ENCODE measurements around the gene GFY.

Gene GFY, protein sequence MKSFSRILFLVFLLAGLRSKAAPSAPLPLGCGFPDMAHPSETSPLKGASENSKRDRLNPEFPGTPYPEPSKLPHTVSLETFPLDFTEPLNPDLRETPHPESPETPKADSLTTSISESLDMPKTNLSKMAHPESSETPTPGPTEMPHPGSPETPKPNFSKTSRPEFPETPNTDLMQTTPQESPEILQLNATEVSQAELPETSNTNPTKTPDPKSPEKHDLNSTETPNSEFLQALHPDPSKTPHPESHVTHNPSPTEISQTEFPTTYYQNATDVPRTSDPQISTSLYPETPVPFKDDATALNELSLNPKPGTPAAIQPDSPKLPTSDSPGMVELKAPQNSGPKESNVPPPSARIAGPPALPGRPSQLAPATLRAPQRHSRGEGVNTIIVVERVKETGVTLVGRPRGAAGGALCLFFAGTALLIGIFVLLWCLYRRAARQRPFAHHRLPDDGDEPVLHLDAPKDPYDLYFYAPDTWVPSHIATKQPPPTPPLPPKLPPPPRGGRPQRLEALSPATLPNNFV

DNA sequence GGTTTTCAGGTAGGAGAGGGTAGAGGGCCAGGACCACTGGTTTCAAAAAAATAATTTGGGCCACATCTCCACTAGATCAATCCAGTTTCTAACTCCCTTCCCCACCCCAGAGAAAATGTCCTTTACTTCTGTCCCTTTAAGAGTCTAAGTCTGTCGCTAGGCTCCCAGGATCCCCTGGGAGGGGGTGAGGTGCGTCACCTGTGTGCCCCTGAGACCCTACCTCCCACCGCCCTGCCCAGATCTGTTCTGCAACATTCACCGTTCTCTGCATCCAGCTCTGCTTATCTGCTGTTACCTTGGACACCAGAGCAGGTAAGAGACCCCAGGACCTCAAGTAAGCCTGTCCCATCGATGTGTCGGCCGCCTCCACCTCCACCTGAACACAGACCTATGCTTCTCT, at the start of gene GFY:
Gene GFY (plus strand): TSS at position 211 of the 400 bp plus-strand sequence. CDS start 1,043 bp downstream, outside the sequence.
- DNase-seq: no peak

DNA sequence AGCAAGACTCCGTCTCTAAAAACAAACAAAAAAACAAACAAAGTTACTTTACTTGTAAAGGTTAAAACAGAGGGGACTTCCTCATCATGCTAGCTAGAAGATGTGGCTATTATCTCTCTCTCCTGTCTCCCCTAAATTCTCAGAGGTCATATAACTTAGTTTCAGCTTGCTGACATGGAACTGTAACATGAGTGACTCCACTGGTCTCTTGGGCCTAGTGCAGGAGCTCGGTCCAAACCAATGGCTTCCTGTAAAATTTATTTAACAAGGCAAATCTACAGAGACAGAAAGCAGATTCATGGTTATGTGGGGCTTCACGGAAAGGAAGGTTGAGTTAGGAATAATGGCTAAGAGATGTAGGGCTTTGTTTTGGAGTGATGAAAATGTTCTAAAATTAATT, 46.7 kb upstream of the GFY start:
- no peak for DNase-seq

DNA sequence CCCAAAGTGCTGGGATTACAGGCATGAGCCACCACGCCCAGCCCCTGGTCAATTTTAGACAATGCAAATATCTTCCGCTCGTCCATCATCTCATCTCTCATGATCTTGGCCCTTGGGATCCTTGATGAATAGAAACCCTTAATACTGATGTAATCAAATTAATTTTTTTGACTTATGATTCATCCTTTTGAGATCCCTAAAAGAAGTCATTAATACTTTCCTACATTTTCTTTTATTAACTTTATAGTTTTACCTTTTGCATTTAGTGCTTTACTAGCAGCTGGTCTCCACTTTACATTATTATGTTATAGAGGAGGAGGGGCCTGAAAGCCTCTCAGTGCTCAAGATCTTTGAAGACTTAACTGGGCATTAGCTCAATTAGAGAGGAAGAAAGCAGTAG, 44.8 kb upstream of the GFY start:
- DNase-seq: no peak

DNA sequence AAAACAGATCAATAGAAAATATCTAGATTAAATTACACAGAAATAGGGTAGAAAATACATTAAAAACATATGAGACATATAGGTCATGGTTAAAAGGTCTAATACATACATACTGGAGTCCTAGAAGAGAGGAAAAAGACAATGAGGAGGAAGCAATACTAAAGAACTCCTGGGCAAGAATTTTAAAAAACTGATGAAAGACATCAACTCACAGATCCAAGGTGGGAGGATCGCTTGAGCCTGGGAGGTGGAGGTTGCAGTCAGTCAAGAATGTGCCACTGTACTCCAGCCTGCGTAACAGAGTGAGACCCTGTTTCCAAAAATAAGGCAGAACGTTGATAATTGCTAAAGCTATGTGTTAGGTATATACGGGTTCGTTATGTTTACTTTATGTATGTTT, 42.5 kb upstream of the GFY start:
- no peak for DNase-seq

DNA sequence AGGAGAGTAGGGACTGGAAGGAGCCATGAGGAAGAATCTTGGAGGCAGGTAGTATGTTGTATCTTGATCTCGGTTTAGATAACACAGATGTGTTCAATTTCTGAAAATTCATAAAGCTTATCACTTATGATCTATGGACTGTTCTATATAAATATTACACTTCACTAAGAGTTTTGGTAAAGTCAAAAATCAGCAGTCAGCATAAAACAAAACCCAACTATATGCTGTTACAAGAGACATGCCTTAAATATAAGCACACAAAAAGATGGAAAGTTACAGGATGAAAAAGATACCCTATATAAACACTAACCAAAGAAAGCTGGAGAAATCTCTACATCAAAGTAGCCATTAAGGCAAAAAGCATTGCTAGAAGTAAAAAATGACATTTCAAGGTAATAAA, 41.6 kb upstream of the GFY start:
- no peak for DNase-seq

DNA sequence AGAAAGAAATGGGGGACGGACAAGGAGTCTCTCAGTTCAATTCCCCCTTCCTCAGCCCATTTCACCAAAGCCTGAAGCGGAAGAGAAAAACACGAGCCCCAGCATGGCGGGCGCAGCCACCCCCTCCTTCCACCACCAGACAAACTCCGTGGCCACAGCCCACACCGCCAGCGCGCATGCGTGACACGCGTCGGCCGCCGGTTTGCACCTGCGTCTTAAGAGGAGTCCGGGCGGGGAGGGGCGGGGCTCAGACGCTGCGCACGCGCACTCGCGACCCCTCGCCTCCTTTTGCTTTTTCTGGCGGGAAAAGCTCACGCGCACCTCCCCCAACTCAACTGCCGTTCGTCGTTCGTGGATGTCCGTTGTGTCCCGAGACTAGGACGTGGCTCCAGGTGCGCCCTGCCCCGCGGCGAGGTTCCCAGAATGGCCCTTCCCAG, 37.2 kb upstream of the GFY start, which contains the start of gene KASH5:
Gene KASH5 (plus strand): TSS at position 314 of the 437 bp plus-strand sequence. CDS start 2,635 bp downstream, outside the sequence.
- peak; percentile 80 for DNase-seq

DNA sequence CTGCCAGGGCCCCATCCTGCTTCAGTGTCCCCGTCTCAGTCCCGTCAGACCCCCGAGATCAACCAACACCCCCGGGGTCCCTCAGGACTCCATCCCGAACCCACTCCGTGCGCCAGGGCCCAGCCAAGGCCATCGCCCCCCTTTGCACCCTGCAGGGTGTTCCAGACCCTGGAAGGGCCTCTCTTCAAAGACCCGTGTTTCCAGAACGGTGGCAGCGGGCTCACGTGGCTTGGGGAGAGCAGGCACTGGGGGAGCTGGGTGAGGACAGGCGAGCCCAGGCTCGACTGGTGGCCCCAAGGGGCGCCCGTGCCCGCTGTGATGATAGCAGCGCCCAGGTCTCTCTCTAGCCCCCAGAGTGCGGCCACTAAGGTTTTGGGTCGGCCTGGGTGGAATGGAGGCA, 35.8 kb upstream of the GFY start:
- no peak for DNase-seq

DNA sequence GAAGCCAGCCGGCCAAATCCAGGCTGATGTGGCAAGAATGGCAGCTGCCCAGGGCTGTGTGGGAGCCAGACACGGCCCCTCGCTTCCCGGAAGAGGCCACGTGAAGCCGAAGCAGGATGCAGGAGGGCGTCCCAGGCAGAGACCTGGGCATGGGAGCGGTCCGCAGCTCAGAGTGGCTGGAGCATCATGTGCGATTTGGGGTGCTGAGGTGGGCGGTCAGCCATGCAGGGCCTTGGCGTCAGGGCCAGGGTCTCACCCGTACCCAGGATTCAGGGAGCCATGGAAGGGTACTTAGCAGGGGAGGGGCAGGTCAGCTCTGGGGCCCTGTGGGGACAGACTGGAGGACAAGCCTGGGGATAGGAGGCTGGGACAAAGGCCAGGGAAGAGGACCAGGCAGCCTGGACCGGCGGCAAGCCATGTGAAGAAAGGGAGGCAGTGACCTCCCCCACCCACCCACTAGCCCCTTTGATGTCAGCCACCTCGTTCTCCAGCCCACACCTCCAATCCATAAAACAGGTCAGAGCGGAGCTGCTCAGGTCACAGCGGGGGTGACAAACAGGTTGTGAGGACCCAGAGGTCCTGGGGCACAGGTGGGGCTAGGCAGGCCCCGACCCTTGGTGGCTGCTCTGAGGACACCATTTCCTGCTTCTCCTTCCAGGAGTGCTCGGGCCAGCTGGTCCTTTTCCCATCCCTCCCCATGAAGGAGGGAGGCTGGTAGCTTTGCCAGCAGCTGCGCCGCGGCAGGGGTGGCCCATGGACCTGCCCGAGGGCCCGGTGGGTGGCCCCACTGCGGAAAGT, 34.9 kb upstream of the GFY start:
- no peak for DNase-seq

DNA sequence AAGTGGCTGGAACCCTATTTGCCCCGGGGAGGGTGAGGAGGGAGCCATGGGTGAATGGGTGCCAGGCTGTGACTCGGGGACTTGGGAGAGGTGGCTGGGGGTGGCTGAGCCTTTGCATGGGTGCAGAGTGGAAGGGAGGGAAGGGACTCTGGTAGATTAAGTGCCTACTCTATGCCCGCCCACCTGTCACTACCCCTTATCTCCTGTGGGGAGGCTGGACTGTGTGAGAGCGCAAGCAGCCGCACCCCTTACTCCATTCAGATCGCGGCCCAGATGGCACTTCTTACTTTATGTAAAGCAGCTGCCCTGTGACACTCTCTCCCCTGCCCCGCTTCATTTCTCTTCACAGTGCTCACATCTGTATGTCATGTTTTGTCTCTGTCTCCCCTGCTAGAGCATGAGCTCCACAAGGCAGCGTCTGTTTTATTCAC, 34.2 kb upstream of the GFY start:
- DNase-seq: no peak

DNA sequence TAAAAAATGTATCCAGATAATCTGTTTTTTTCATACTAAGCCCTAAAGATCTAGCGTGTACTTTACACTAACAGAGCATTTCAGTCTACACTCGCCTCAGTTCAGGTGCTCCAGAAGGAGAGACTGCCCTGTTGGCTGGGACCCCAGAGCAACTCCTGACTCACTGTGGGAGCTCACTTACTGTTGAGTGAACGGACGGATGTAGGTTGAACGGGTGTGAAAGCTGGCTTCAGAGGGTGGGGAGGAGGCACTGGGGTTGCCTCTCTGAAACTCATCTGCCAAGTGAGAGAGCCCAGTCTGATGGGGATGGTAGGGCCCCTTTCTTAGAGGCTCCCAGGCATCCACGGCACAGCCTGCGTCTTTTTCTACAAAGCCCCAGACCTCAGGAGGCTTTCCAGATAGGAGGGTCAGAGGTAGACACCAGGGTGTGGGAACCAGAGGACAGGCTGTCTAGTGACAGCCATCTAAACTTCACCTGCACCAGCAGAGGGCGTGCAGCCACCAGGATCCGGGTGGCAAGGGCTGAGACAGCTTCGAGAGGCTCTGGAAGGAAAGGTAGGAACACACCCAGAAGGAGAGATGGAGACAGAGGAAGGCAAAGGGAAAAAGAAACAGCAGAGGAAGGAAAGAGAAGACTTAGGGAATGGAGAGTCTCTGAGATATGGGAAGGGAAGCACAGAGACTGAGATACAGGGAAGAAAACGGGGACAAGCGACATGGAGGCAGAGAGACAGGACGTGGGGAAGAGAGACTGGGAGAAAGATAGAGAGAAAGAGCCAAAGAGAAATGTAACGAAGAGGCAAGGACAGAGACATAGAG, 33.4 kb upstream of the GFY start:
- DNase-seq: peak; percentile 90

DNA sequence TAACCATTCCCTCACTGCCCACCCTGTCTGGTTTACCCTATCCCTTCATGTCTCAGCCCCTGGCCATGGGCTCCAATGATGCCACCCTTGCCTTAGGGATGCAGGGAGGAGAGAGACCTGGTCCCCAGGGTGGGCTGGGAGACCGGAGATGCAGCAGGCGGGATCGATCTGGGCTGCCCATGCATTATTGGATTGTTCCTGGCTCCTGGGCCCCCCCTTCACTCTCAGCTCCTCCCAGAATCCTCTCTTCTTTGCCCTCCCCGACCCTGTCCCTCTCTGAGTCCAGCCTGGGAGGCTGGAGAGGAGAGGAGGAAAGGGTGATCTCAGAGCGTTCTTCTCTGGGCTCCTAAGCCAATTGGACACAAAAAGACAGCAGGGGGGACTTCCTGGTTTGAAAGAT, 31.3 kb upstream of the GFY start:
- DNase-seq: no peak

DNA sequence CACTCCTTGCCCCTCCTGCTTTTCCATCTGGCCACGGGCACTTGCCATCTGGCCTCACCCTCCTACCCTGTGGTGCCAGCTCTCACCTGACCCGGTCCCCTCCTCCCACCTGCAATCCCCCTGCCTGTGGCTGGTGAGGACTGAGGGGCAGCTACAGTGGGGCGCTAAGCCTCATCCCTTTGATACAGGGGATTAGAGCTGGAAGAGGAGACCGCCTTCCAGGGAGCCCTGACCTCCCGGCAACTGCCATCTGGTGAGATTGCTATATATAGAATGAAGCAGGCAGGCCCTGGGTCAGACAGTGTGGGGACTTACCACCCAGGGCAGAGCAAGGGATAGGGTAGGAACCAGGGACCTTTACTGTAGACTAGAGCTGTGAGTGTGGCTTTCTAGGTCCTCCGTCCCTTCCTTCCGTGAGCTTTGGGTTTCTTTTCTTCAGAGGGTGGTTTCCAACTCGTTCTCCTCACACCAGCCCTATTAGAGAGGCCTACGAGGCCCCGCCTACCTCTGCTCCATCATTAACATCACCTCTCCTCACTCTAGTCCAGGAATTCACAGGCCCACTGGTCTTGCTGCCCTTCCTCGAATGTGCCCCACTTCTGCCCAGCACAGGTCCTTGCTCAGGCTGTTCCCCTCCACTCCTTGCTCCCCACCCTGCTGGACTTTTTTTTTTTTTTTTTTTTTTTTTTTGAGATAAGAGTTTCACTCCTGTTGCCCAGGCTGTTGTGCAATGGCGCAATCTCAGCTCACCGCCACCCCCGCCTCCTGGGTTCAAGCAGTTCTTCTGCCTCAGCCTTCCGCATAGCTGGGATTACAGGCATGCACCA, 29.4 kb upstream of the GFY start:
- DNase-seq: no peak

DNA sequence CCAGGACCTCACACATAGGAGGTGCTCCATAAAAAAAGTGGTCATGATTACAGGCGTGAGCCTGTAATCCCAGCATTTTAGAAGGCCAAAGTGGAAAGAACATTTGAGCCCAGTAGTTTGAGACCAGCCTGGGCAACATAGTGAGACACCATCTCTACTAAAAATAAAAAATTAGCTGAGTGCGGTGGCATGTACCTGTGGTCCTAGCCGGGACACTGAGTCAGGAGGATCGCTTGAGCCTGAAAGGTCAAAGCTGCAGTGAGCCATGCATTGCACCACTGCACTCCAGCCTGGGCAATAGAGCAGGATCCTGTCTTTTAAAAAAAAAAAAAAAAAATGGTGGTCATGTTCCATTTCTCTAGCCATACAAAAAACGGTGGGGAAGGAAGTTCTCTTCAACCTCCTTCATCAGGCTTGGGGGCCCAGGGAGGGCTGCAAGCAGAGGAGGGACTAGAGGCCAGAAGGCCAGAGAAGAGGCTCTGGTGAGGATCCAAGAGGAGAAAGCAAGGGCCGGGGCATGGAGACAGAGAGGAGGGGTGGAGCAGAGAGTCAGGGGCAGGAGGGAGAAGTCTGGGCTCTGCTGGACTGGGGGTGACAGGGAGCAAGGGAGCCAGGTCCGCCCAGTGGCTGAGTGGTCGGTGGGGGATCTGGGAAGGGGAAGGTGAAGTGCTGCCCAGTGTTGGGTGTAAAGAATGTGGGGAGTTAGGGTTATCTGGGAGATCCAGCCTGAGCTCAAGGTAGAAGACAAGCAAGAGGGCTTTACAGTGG, 28.3 kb upstream of the GFY start:
- no peak for DNase-seq

DNA sequence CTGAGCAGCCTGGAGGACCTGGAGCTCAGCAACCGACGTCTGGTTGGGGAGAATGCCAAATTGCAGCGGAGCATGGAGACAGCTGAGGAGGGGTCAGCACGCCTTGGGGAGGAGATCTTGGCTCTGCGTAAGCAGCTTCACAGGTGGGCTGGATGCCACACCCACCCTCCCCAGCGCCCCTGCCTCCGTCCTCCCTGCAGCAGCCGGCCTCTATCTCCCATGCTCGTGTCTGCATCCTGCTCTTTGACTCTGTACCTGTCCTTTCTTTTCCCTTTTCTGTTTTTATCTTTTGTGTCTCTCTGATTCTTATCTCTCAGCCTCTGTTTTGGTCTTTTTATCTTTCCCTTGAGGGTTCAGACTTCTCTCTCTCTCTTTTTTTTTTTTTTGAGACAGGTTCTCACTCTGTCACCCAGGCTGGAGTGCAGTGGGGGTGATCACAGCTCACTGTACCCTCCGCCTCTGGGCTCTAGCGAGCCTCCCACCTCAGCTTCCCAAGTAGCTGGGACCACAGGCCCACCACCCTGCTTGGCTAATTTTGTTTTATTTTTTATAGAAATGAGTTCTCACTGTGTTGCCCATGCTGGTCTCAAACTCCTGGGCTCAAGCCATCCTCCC, 27.1 kb upstream of the GFY start:
- DNase-seq: peak; percentile 32

DNA sequence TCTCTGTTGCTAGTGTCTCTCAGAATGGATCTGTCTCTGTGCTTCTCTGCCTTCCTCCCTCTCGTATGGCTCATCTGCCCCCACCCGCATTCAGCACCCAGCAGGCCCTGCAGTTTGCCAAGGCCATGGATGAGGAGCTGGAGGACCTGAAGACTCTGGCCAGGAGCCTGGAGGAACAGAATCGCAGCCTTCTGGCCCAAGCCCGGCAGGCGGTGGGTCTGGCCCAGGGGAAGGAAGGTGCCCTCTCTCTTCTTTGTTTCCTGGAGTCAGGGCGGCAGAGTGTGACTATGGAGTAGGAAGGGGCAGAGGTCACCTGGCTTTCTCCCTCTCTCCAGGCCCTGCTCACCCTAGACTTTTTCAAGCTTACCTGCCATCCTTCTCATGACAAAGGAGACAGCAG, 26.3 kb upstream of the GFY start:
- DNase-seq: no peak

DNA sequence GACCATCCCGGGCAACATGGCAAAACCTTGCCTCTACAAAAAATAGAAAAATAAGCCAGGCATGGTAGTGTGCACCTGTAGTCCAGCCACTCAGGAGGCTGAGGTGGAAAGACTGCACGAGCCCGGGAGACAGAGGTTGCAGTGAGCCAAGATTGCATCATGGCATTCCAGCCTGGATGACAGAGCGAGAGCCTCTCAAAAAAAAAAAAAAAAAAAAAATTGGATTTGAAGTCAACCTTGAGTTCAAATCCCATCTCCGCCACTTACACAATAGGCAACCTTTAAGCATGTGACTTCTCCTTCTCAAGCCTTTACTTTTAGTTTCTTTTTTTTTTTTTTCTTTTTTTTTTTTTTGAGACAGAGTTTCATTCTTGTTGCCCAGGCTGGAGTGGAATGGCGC, 25.2 kb upstream of the GFY start:
- no peak for DNase-seq

DNA sequence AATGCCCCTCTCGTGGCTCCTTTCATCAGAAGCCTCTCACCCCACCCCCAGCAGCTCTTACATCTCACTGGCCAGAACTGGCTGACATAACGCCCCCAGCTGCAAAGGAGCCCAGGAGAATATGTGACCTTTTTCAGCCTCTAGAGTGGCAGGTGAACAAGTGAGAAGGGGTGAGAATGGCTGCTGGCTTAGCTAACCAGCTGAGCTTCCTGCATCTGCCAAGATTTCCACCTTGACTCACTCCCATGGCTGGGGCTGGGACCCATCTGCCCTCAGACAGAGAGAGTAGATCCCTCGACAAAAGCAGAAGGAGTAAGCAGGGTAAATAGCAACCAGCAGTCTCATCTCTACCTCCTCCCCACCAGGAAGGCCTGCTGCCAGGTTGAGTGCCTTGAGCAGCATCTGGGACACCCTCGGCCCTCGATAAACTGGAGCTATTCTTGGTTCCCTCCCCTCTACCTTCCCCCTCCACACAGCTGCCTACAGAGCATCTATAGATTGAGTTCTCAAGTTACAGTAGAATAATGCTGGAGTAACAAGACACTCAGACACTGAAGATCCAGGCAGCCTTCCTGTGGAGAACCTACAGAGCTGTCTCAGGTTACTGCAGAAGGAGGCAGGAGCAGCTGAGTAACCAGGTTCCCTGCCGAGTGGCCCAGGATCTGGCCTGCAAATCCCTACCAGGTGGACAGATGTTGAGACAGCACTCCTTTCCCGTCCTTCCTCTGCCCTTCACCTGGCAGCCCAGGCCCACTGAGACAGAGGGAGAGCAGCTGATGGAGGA, 21.6 kb upstream of the GFY start:
- DNase-seq: no peak

DNA sequence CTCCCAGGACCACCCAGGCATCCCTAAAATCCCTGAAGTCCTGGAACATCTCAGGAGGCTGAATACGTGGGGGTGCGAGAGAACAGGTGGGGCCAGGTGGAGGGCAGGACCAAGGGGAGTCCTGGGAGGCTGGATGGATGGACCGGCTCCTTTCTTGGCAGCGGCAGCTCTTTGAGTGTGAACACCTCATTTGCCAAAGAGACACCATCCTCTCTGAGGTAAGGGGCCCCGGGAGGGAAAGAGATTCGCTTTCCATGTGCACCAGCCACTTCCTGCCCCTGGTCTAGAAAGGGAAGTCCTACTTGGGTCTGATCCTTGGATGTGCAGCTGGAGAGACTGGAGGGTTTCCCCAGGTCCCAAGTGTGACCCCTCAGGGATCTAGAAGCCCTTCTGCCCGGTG, 18.1 kb upstream of the GFY start:
- DNase-seq: peak; percentile 3

DNA sequence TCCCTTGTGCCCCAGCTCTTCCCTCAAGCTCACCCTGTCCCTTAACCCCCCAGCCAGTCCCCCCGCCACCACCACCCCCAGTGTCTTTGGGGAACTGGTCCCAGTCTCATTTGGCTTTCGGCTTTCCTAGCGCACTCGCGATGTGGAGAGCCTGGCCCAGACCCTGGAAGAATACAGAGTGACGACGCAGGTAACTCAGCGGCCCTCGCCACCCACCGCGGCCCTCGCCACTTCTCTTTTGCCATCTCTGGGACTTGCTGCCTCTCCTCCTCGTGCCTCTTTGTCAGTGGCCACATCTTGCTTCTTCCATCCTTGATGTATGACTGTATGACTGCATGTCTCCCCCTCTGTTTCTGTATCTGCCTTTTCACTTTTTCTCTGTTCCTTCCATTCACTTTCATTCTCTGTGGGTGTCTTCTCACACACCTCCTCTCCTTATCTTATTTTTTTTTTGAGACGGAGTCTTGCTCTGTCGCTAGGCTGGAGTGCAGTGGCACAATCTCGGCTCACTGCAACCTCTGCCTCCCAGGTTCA, 17.6 kb upstream of the GFY start:
- DNase-seq: no peak

All from CD4-positive, alpha-beta T cell treated with Interleukin-17A for 4 hours (primary cell).